SKM-1 treated with dmso at 0.1 percent for 144 hours (cell line): ENCODE measurements around the gene QSOX2.

Experiments
- DNase-seq: peaks from one replicate; lab custom pipeline; 2025; ENCODE audit not compliant: unreplicated experiment; lab: John Stamatoyannopoulos, UW

Gene QSOX2

GRCh38 chr9:136252846-136253245, 7.2 kb upstream of the QSOX2 start:
- no peak for DNase-seq

- DNase-seq: no peak
Observed at GRCh38 chr9:136252281-136252680, 6.7 kb upstream of the QSOX2 start.

GRCh38 chr9:136251264-136252115, 5.9 kb upstream of the QSOX2 start:
- DNase-seq: no peak

GRCh38 chr9:136250676-136251075, 5.1 kb upstream of the QSOX2 start:
- DNase-seq: no peak

- no peak for DNase-seq
Observed at GRCh38 chr9:136249877-136250559, 4.4 kb upstream of the QSOX2 start.

- DNase-seq: no peak
Observed at GRCh38 chr9:136248951-136249876, 3.6 kb upstream of the QSOX2 start.

GRCh38 chr9:136247947-136248637, 2.5 kb upstream of the QSOX2 start:
- DNase-seq: no peak

- no peak for DNase-seq
Observed at GRCh38 chr9:136247551-136247916, 1.9 kb upstream of the QSOX2 start.

- DNase-seq: no peak
Observed at GRCh38 chr9:136246849-136247550, 1.4 kb upstream of the QSOX2 start.

GRCh38 chr9:136244969-136245218, 718 bp downstream of the QSOX2 start:
- DNase-seq: no peak

- DNase-seq: no peak
Observed at GRCh38 chr9:136244122-136244968, 1.3 kb downstream of the QSOX2 start.

GRCh38 chr9:136243631-136244030, 2.0 kb downstream of the QSOX2 start:
- DNase-seq: no peak

GRCh38 chr9:136242918-136243525, 2.6 kb downstream of the QSOX2 start:
- DNase-seq: no peak

- DNase-seq: no peak
Observed at GRCh38 chr9:136242248-136242647, 3.4 kb downstream of the QSOX2 start.

- DNase-seq: no peak
Observed at GRCh38 chr9:136241542-136241941, 4.1 kb downstream of the QSOX2 start.

- no peak for DNase-seq
Observed at GRCh38 chr9:136240941-136241340, 4.7 kb downstream of the QSOX2 start.

GRCh38 chr9:136239983-136240330, 5.7 kb downstream of the QSOX2 start:
- no peak for DNase-seq

GRCh38 chr9:136239135-136239982, 6.3 kb downstream of the QSOX2 start:
- DNase-seq: no peak
